ENCODE measurements around the gene TIRAP. TPM values are rescaled to one million over a fixed set of nuclear protein-coding genes. Genes with fewer than 3 reads are reported as not detected.

Gene TIRAP
- total RNA-seq, 1 donor from 2014 or later, result 16.9 TPM

DNA sequence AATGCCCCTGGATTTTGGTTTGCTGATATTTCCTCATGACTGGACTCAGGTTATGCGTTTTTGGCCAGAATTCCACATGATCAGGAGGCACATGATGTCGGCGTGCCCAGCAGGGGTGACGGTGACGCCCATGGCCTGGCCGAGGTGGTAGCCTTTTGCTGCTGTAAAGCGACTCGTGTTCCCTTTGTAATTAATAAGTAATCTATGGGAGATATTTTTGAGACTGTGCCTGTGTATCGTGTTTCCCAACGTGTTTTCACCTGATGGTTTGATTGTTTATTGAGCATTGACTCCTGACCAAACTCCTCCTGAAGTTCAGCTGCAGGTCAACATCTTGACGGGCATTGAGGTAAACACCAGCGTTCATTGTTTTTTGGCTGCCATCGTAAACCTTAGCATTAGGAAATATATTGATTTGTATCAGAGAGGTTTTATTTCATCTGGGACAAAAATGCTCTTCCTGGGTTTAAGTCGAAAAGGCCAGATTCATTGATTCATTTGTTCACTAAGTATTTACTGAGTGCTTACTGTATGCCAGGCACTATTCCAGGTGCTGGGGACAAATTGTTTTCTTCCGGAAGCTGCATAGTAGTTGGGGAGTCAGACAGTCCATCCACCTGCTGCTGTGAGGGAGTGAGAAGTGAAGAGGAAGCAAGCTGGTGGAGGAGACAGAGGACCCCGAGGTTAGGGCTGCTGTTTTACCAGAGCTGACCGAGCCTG is 44.5 kb downstream of the TIRAP start:
- TF ChIP-seq POLR2A (IDR thresholded peaks at IDR 0.05) (no peak), POLR2AphosphoS5 (IDR thresholded peaks at IDR 0.05; ENCODE audit: insufficient read depth in 1 of 2, low read depth in 1 of 2) (no peak)
- TF ChIP-seq, protein P1, sequence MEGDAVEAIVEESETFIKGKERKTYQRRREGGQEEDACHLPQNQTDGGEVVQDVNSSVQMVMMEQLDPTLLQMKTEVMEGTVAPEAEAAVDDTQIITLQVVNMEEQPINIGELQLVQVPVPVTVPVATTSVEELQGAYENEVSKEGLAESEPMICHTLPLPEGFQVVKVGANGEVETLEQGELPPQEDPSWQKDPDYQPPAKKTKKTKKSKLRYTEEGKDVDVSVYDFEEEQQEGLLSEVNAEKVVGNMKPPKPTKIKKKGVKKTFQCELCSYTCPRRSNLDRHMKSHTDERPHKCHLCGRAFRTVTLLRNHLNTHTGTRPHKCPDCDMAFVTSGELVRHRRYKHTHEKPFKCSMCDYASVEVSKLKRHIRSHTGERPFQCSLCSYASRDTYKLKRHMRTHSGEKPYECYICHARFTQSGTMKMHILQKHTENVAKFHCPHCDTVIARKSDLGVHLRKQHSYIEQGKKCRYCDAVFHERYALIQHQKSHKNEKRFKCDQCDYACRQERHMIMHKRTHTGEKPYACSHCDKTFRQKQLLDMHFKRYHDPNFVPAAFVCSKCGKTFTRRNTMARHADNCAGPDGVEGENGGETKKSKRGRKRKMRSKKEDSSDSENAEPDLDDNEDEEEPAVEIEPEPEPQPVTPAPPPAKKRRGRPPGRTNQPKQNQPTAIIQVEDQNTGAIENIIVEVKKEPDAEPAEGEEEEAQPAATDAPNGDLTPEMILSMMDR (IDR thresholded peaks at IDR 0.05), result no peak
- no peaks in the 10 kb centered on the region for H3K9me3 ChIP-seq
- no peak overlapping the region for H3K4me3 ChIP-seq
- H3K36me3 ChIP-seq, result no peaks in the 10 kb centered on the region
- no peaks in the 10 kb centered on the region for H3K27me3 ChIP-seq
- H3K4me1 ChIP-seq, result peaks cover 33% of the 10 kb centered on the region
- intact Hi-C loops (cut with DNase I), result no loop called here
- DNase-seq (ENCODE audit: extremely low spot score in 2 of 2), result no peak
- H3K27ac ChIP-seq, result no peak overlapping the region

DNA sequence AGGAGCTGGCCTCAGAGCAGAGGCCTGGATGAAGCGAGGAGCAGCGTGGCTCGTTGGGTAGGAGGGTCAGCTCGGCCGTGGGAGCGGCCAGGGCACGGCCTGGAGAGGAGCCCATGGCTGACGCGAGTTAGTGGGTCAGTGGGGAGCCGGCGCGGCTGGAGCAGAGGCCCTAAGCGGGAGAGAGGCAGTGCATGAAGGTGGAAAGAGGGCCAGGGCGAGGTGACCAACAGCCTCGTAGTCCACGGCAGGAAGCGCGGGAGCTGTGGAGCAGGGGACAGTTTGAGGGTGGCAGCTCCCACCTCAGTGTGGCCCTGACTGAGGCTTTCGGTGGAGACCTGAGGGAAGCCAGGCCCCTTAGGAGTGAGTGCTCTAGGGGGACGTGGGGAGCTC is 45.1 kb downstream of the TIRAP start:
- peaks cover 37% of the 10 kb centered on the region for H3K4me1 ChIP-seq
- no peaks in the 10 kb centered on the region for H3K36me3 ChIP-seq
- H3K27ac ChIP-seq, result no peak overlapping the region
- intact Hi-C loops (cut with DNase I), result no loop called here
- H3K4me3 ChIP-seq, result no peak overlapping the region
- DNase-seq (ENCODE audit: extremely low spot score in 2 of 2), result no peak
- no peaks in the 10 kb centered on the region for H3K27me3 ChIP-seq
- H3K9me3 ChIP-seq, result no peaks in the 10 kb centered on the region
- TF ChIP-seq POLR2A (IDR thresholded peaks at IDR 0.05) (no peak), POLR2AphosphoS5 (IDR thresholded peaks at IDR 0.05; ENCODE audit: insufficient read depth in 1 of 2, low read depth in 1 of 2) (no peak)
- TF ChIP-seq, protein P1 (IDR thresholded peaks at IDR 0.05), result no peak

DNA sequence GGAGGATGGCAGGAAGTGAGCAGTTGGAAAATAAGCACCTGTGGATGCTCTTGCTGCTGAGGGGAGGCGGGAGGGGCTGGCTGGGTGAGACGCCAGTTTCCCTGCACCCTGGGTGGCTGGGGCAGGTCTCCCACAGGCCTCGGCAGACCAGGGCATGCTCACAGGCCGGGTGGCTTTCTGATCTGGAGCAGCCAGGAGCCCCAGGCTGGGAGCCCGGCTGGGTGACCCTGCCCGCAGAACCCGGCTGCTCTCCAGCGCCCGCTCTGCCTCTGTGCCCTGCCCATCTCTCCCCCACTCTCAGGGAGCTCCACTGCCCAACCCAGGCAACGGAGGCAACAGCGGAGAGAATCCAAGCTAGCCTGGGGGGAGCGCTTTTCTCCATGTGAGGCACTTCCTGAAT is 45.6 kb downstream of the TIRAP start:
- Histone ChIP-seq H3K4me3 (no peak overlapping the region), H3K27ac (peak overlapping the region; percentile 55), H3K9me3 (no peaks in the 10 kb centered on the region), H3K4me1 (peaks cover 37% of the 10 kb centered on the region), H3K36me3 (no peaks in the 10 kb centered on the region), H3K27me3 (no peaks in the 10 kb centered on the region)
- no peak for TF ChIP-seq POLR2AphosphoS5 (IDR thresholded peaks at IDR 0.05; ENCODE audit: insufficient read depth in 1 of 2, low read depth in 1 of 2)
- TF ChIP-seq, protein P1 (IDR thresholded peaks at IDR 0.05), result no peak
- no peak for TF ChIP-seq POLR2A (IDR thresholded peaks at IDR 0.05)
- intact Hi-C loops (cut with DNase I), result no loop called here
- DNase-seq (ENCODE audit: extremely low spot score in 2 of 2), result no peak

DNA sequence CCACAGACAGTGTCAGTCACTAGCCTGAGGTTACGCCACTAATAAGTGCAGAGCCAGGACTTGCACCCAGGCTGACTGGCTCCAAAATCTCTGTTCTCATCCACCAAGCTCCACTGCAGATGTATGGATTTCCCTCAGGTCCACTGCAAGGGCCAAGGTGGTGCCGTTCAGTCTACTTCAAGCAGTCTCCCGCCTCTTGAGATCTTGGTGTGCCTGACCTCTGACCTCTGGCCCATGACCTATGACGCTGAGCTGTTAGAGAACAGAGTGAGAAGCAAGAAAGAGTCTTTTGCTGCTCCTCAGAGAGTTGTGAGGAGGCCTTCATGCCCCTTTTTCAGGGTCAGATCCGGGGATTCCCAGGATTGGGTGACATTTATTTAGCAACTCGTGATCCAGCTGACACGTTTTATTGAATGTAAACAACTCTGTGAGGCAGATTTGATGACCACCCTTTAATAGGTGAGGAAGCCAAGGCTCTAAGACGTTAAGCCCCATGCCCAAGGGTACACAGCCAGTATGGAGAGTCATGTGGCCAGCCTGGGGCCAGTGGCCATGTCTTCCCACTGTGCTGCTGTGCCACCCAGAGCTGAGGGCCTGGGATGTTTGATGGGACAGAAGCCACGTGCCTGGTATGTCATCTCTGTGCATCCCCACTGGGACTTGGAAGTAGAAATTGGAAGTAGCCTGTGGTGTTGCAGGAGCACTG is 46.2 kb downstream of the TIRAP start:
- intact Hi-C loops (cut with DNase I), result no loop called here
- H3K9me3 ChIP-seq, result no peaks in the 10 kb centered on the region
- no peaks in the 10 kb centered on the region for H3K27me3 ChIP-seq
- H3K4me3 ChIP-seq, result no peak overlapping the region
- H3K27ac ChIP-seq, result peak overlapping the region; percentile 55
- TF ChIP-seq POLR2AphosphoS5 (IDR thresholded peaks at IDR 0.05; ENCODE audit: insufficient read depth in 1 of 2, low read depth in 1 of 2) (no peak), POLR2A (IDR thresholded peaks at IDR 0.05) (no peak)
- TF ChIP-seq, protein P1 (IDR thresholded peaks at IDR 0.05), result no peak
- no peak for DNase-seq (ENCODE audit: extremely low spot score in 2 of 2)
- H3K4me1 ChIP-seq, result peaks cover 37% of the 10 kb centered on the region
- H3K36me3 ChIP-seq, result no peaks in the 10 kb centered on the region

Data from vagina (tissue), 2 donors.